ENCODE data around the gene MYH9.

DNA sequence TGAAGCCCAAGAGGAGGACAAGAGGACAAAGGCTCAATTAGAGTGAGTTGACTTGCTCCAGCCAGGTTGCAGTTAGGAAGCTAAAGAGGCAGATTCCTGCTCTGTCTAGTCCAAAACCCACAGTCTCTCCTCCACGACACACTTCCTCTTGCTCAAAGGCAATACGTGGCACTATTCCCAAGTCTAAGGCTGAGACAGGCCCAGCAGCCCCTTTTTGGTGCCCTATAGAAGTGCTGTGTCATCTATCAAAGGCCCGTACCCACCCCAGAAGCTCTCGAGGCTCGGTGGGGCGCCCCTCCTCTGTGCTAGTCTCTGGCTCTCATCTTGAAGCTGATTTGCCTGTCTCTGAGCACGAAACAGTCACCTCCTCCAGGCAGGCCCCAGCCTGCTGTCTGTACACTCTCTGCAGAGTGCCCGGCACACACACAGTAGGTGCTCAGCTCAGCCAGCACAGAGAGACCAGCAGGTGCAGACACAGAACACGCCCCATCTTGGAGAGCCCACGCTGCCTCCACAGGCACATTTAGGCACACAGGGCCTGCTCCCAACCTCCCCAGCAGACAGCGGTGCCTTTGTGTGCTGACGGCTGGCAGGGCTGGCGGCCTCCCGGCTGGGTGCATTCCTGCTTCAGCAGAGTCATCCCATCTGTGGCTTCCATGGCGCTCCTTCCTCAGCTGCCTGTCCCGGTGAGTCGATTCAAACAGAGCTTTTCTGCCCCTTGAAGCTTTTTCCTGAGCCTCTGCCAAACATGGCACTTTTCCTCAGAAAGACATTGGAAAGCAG, 52.8 kb downstream of the MYH9 start:
- TF ChIP-seq, protein P1, sequence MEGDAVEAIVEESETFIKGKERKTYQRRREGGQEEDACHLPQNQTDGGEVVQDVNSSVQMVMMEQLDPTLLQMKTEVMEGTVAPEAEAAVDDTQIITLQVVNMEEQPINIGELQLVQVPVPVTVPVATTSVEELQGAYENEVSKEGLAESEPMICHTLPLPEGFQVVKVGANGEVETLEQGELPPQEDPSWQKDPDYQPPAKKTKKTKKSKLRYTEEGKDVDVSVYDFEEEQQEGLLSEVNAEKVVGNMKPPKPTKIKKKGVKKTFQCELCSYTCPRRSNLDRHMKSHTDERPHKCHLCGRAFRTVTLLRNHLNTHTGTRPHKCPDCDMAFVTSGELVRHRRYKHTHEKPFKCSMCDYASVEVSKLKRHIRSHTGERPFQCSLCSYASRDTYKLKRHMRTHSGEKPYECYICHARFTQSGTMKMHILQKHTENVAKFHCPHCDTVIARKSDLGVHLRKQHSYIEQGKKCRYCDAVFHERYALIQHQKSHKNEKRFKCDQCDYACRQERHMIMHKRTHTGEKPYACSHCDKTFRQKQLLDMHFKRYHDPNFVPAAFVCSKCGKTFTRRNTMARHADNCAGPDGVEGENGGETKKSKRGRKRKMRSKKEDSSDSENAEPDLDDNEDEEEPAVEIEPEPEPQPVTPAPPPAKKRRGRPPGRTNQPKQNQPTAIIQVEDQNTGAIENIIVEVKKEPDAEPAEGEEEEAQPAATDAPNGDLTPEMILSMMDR (IDR thresholded peaks at IDR 0.05) = no peak
- no peak for TF ChIP-seq POLR2AphosphoS5 (IDR thresholded peaks at IDR 0.05; ENCODE audit: low read depth, low read length)
- no peak for TF ChIP-seq SIN3A (IDR thresholded peaks at IDR 0.05; ENCODE audit: borderline replicate concordance, insufficient read depth, low read depth, low read length)
- TF ChIP-seq, protein P2, sequence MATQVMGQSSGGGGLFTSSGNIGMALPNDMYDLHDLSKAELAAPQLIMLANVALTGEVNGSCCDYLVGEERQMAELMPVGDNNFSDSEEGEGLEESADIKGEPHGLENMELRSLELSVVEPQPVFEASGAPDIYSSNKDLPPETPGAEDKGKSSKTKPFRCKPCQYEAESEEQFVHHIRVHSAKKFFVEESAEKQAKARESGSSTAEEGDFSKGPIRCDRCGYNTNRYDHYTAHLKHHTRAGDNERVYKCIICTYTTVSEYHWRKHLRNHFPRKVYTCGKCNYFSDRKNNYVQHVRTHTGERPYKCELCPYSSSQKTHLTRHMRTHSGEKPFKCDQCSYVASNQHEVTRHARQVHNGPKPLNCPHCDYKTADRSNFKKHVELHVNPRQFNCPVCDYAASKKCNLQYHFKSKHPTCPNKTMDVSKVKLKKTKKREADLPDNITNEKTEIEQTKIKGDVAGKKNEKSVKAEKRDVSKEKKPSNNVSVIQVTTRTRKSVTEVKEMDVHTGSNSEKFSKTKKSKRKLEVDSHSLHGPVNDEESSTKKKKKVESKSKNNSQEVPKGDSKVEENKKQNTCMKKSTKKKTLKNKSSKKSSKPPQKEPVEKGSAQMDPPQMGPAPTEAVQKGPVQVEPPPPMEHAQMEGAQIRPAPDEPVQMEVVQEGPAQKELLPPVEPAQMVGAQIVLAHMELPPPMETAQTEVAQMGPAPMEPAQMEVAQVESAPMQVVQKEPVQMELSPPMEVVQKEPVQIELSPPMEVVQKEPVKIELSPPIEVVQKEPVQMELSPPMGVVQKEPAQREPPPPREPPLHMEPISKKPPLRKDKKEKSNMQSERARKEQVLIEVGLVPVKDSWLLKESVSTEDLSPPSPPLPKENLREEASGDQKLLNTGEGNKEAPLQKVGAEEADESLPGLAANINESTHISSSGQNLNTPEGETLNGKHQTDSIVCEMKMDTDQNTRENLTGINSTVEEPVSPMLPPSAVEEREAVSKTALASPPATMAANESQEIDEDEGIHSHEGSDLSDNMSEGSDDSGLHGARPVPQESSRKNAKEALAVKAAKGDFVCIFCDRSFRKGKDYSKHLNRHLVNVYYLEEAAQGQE (IDR thresholded peaks at IDR 0.05; ENCODE audit: insufficient read depth in 1 of 2, low read depth in 2 of 2, low read length in 1 of 2) = no peak

All from Panc1 (cell line).